Inferior parietal cortex (tissue), 1 donor: ENCODE measurements around the gene ENPP6.
A peak's percentile ranks its signal among the peaks of the same experiment; 100 is the strongest.

Experiments used
- DNase-seq: peaks from one replicate; pipeline ENCODE4 v3.0.0-alpha.2; 2016; ENCODE audit errors: extremely low spot score

Gene ENPP6

GRCh38 chr4:184217634-184218033 is at the start of gene ENPP6:
ENPP6 (minus strand) TSS chr4:184217873; CDS start chr4:184217819, 54 bp downstream.
- DNase-seq, result no peak

- no peak for DNase-seq
Measured at GRCh38 chr4:184267206-184267608, 49.5 kb upstream of the ENPP6 start.

- DNase-seq, result no peak
Measured at GRCh38 chr4:184265546-184266351, 48.1 kb upstream of the ENPP6 start.

- DNase-seq, result peak; percentile 99
Measured at GRCh38 chr4:184263910-184264732, 46.4 kb upstream of the ENPP6 start.

- DNase-seq, result no peak
Measured at GRCh38 chr4:184263461-184263860, 45.8 kb upstream of the ENPP6 start.

- no peak for DNase-seq
Measured at GRCh38 chr4:184262901-184263300, 45.2 kb upstream of the ENPP6 start.

GRCh38 chr4:184261246-184261645 is 43.6 kb upstream of the ENPP6 start:
- no peak for DNase-seq

GRCh38 chr4:184259866-184260265 is 42.2 kb upstream of the ENPP6 start:
- no peak for DNase-seq

GRCh38 chr4:184259081-184259480 is 41.4 kb upstream of the ENPP6 start:
- no peak for DNase-seq

GRCh38 chr4:184255871-184256642 is 38.4 kb upstream of the ENPP6 start:
- DNase-seq, result peak; percentile 38

GRCh38 chr4:184255361-184255760 is 37.7 kb upstream of the ENPP6 start:
- DNase-seq, result peak; percentile 50

- DNase-seq, result no peak
Measured at GRCh38 chr4:184253072-184253420, 35.4 kb upstream of the ENPP6 start.

GRCh38 chr4:184252136-184253071 is 34.7 kb upstream of the ENPP6 start:
- DNase-seq, result no peak

- DNase-seq, result no peak
Measured at GRCh38 chr4:184251670-184251980, 34.0 kb upstream of the ENPP6 start.

GRCh38 chr4:184250795-184251669 is 33.4 kb upstream of the ENPP6 start:
- peak; percentile 84 for DNase-seq

GRCh38 chr4:184248216-184248615 is 30.5 kb upstream of the ENPP6 start:
- DNase-seq, result no peak

GRCh38 chr4:184247421-184247820 is 29.7 kb upstream of the ENPP6 start:
- no peak for DNase-seq

- no peak for DNase-seq
Measured at GRCh38 chr4:184246426-184246825, 28.8 kb upstream of the ENPP6 start.

- no peak for DNase-seq
Measured at GRCh38 chr4:184238072-184238745, 20.5 kb upstream of the ENPP6 start.

- DNase-seq, result no peak
Measured at GRCh38 chr4:184237612-184238011, 19.9 kb upstream of the ENPP6 start.
